HG02759 (cell line): ENCODE data around the gene IL10RB.
"Not testable (repeated sequence)": the region's sequence is repeated elsewhere in the genome, so short reads cannot be mapped to it uniquely, and the experiment has no call there.

Experiments used
- ATAC-seq: cut with Tn5 transposase; IDR thresholded peaks from one replicate; pipeline ENCODE4 v1.9.1; 2021; ENCODE audit warnings: mild to moderate bottlenecking, moderate library complexity; ENCODE audit not compliant: unreplicated experiment

The IL10RB gene

DNA sequence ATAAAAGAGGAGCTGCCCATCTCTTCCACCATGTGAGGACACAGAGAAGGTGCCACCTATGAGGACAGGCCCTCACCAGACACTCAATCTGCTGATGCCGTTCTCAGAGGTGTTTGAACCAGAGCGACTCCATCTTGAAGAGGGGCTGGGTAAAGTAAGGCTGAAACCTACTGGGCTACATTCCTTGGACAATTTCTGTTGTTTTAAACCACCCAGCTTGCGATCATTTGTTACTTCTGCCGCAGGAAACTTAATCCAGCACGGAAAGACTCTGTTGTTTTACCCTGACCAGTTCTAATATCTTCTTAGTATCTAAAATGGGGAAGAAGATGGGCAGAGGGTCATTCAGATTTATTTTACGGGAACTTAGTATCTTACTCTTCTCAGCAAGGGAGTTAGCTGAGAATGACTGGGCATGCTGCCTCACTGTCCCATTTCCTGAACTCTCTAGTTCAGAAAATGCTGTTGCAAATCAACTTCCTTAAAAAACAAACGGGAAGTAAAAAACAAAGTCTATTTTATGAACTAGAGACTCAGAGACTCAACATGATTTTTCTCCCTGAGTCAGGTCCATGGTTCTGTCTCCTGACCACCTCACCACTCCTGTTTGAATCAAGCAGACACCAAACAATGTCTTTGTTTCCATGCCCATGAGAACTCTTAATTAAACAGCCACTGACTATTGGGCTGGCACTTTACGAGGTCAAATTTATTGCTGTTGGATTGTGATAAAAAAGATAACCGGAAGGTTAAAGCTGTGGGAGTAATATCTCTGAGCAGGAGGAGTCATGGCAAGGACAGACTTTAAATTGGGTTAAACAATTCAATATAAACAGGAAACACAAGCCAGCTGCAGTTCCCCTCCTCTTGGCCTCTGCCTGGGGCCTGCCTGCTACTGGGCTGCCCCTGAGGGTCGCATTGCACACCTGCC, 34.8 kb downstream of the IL10RB start:
- ATAC-seq, result no peak

DNA sequence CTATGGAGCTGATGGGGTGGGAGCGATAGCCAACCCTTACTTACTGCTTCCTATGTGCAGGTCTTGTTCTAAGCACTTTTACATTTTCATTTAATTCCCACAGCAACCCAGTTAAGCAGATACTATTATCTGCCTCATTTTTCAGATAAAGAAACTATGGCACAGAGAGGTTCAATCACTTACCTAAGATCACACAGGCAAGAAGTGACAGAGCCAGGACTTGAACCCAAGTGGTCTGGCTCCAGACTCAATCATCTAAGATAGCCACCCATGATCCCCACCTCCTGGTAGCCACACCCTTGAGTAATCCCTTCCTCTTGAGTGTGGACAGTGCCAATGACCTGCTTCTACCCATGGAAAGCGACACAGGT, 35.5 kb downstream of the IL10RB start:
- ATAC-seq, result no peak

DNA sequence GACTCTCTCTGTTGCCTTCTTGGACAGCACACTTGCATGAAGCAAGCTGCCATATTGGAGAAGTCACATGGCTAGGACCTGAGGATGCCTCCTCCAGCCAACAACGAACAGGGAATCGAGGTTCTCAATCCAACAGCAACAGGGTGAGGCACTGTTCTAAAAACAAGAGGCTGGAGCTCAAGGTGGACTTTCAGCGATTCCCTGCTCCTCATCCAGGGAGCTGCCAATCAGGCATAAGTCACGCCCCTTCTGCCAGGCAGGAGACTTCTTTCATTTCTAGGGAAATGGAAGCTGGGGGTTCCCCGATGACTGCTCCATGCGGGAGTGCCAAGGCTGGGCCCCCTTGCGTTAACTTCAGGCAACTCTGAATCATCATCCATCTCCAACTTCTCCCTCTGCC, 35.9 kb downstream of the IL10RB start:
- no peak for ATAC-seq

DNA sequence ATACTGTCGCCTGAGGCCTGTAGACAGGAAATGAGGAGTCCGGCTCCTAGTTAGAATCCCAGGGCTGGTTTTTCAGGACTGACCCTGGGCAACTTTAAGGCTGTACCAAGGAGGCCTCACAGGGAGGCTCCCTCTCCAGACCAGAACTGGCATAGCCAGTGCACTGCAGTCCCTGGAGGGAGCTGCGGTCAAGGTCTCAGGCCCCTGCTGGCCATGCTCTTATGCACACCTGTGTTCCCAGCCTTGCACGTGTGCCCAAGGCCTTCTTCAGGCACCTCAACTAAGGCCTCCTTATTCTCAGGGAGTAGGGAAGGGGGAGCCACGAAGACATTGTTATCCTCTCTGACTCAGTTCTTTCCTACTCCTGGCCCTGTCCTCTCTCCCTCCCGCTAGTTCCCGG, 36.6 kb downstream of the IL10RB start:
- no peak for ATAC-seq

DNA sequence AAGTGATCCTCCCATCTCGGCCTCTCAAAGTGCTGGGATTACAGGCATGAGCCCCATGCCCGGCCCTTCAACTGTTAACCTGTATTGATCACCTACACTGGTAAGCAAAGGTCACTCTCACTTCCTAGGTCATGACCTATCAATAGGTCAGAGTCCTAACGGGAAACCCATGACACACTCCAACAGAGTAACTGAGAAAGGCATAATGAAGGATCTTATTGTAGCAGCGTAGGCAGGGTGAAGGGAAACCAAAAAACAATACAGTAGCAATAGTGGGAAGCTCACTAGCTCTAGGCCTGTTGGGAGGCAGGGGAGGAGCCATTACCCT, 39.1 kb downstream of the IL10RB start:
- no peak for ATAC-seq

DNA sequence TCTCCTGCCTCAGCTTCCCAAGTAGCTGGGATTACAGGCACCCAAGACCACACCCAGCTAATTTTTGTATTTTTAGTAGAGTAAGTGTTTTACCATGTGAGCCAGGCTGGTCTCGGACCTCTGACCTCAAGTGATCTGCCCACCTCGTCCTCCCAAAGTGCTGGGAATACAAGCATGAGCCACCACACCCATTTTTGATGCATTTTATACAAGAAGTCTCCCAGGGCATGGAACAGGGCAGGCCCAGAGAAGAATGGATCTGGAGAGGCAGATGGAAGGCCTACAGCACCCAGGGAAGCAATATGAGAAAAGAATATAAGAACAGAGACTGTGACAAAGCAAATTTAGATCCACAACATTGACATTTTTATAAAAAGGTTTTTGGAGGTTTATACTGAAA, 39.8 kb downstream of the IL10RB start:
- ATAC-seq, result no peak

DNA sequence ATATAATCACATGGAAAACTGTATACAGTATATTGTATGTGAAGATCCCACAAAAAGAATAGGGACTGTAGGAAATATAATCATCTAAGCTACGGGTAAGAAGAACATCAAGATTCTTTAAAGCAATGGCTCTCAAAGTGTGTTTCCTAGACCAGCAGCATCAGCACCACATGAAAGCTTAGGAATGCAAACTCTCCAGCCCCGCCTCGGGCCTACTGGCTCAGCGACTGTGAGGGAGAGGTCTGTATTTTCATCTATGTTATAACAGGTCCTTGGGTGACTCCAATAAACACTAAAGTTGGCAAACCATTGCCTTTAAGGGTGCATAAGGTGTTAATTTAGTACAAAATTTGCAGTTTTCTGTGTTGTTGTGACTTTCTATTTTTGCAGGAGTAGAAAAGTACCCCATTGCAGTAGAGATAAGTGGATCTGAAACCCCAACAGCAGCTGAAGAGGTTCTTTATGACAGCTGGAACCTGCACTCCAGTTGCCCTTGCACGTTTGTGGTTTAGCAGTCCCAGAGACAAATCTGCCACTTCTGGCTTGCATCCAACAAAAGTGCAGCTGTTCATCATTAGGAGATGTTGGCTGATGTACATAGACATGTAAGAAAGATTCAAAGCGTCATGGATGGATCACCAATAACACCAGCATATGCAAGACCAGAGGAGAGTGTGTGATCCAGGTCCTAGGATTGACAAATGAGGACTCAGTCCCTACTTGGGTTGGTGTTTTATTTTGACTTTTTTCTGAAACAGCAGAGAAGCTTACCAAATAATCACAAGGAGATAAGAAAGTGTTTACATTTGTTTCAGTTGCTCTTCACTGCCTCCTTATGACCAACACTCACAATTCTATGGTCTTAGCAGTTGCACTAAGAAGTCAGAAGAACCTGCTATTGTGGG, 42.7 kb downstream of the IL10RB start:
- ATAC-seq, result peak; percentile 89

DNA sequence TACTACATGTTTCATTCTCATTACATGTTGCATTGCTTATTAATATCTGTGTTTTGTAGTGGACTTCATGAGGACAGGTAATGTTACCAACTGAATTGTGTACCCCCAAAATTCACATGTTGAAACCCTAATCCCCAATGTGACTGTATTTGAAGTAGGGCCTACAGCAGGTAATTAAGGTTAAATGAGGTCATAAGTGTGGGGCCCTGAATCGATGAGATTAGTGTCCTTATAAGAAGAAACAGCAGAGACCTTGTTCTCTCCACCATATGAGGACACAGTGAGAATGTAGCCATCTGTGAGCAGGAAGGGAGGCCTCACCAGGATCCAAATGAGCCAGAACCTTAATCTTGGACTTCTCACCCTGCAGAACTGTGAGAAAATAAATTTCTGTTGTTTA, 43.6 kb downstream of the IL10RB start:
- ATAC-seq, result no peak

DNA sequence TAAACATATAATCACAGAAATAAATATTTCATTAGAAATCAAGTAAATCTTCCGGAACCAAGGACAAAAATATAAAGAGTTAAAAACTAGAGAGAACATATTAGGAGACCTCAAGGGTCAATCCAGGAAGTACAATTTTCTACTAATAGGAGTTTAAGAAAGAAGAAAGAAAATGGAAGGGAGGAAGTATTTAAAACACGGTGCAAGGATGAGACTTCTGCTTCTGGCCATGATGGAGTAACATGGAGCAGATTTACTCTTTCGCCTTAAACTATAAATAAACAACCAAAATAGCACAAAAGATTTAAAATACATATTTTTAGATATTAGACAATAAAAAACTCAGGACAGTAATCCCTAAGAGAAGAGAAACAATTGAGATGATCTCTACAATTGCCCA, 46.0 kb downstream of the IL10RB start:
- no peak for ATAC-seq

DNA sequence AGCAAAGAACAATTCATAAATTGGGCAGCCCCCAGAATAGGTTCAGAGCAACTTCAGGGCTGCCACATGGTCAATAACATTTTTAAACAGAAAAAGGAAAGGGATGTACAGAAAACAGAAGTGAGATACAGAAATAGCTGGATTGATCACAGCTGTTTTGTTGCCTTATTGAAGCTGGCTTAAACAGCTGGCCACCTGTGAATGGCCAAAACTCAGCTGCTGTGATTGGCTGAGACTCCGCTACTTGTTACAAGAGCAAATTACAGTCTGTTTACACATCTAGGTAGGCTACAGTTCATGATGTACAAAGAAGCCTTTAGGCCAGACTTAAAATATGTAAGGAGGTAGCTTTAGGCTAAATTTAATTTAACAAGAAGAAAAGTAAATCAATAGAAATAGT, 47.0 kb downstream of the IL10RB start:
- ATAC-seq, result no peak

DNA sequence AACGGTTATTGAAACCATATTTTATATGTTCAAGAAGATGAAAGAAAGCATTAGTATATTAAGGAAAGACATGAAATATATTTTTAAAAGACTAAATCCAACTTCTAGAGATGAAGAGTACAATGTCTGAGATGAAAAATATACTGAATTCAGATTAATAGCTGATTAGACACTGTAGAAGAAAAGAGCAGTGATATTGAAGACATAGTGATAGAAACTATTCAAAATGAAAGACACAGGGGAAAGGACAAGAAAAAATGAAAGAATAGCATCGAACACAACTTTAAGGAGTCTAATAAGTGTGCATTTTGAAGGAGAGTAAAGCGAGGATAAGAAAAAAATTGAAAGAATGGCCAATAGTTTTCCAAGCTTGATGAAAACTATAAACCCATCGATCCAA, 47.4 kb downstream of the IL10RB start:
- ATAC-seq, result no peak

DNA sequence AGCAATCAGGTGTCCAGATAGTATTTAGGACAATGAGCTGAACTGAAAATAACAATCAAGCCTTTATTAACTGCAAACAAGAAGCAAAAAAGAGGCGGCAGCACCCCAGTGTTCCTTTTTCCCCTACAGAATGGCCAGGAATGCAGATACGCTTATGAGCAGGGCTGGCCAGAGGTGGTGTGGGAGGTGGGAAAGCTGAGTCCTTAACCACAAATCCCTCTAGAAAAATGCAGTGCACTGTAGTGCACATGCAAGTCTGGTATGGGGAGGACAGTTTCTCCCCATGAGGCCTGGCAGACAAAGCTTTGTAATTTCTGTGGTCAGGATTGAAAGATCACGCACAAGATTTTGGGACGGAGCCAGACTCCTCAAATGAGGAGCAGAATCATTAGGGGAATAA, 47.9 kb downstream of the IL10RB start:
- no peak for ATAC-seq

DNA sequence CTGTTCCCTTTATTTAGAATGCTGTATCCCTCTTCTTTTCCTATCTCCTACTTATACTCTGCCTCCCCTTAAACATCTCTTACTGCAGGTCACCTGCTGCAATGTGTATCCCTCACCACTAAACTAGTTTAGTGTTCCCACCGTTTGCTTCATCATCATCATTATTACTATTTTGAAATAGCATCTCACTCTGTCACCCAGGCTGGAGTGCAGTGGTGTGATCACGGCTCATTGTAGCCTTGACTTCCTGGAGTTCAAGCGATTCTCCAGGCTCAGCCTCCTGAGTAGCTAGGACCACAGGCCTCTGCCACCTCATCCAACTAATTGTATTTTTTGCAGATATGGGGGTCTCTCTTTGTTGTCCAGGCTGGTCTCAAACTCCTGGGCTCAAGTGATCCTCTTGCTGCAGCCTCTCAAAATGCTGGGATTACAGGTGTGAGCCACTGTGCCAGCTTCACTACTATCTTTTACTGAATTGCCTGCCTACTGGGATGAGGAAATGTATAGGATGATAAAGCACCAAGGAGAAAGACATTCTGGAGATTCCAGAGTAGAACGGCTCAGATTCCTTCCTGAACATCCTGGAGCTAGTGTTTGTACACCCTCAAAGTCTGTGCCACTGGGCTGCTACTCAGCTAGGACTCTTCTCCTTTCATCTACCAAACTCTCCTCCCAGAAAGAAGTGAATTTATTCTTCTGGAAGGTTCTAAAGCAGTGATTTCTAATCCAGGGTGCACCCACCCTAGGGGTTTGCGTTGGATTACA, 50.0 kb downstream of the IL10RB start:
- ATAC-seq, result no peak

DNA sequence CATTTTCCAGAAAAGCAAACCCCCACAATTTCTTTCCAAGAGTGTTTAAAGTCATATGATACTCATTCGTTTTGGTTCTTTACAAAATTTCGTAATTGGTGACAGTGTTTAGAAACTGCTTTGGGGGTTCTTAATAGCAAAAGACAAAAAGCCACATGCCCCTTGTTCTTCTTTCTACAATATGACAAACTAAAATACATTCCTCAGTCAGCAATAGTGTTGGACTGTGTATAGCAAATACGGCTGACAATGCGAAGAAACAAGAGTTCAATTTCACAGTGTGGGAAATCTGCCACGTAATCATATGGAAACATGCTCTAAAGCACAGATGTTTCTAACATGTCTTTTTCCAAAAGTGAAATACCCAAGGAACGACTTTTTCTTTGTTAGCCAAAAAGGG, 51.0 kb downstream of the IL10RB start:
- ATAC-seq, result no peak

DNA sequence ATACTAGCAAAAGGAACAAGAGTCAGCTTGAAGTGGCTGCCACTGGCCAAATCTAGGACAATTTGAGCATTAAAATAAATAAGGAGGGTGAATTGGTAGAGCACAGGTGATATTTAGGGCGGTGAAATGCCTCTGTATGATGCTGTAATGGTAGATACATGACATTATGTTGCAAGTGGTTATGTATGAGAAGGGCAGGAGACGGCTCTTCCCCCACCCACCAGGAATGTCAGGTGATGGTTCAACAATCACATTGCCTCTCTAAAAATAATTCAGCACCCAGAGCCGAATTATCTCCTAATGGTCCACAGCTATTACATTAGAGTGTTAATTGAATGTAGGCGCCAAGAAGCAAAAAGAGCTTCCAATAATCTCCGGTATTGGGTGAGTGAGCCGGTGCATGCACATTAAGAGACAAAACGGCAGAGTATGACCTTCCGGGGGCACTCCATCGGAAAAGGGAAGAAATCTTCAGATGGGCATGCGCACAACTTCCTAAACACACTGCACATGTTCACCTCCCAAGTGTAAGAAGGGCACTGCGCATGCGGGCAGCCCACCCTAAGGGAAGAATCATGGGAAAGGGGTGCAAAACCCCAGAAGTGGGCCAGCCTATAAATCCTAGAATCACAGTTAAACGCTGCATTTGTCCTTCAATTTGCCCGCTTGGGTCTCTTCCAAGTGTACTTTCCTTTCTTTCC, 51.8 kb downstream of the IL10RB start:
- ATAC-seq, result no peak

DNA sequence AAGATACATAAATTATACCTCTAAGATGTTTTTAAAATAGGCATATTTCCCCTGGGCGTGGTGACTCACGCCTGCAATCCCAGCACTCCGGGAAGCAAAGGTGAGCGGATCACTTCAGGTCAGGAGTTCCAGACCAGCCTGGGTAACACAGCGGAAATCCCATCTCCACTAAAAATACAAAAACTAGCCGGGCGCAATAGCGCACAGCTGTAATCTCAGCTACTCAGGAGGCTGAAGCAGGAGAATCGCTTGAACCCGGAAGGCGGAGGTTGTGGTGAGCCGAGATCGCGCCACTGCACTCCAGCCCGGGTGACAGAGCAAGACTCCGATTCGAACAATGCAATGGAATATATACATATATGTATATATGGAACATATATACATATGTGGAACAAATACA, 54.8 kb downstream of the IL10RB start:
- ATAC-seq, result not testable (repeated sequence)

DNA sequence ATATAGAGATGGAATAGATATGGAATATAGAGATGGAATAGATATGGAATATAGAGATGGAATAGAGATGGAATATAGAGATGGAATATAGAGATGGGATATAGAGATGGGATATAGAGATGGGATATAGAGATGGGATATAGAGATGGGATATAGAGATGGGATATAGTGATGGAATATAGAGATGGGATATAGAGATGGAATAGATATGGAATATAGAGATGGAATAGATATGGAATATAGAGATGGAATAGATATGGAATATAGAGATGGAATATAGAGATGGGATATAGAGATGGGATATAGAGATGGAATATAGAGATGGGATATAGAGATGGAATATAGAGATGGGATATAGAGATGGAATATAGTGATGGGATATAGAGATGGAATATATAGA, 57.4 kb downstream of the IL10RB start:
- not testable (repeated sequence) for ATAC-seq

DNA sequence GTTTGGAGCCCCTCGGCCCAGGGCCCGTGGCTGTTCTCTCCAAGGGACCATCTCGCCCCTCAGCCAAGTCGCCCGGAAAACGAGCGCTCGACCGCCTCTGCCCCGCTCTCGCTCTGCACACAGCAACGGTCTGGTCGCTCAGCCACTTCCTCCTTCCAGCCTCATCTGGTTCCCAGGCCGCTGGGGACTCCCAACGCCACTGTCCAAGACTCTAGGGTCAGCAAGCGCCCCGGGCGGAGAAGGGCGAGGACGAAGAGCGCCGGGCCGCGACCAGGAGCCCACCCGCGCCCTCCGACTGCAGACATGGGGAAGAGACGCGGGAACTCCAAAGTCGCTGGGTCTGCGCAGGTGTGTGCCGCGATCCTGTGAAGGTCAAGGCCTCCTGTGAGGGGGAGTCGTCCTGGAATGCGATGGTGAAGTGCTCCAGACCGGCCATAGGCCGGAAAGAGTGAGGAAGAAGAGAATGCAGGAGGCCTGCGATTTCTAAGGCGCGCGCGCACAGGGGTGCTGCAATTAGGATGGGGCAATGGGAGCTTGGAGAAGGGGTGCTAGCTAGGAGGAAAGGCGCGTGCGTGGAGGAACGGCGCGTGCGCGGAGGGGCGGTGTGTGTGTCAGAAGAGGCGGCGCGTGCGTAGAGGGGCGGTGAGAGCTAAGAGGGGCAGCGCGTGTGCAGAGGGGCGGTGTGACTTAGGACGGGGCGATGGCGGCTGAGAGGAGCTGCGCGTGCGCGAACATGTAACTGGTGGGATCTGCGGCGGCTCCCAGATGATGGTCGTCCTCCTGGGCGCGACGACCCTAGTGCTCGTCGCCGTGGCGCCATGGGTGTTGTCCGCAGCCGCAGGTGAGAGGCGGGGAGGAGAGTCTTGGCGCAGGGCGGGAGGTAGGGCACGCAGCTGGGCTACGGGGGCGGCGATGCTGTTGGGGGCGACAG, 58.4 kb downstream of the IL10RB start, which contains the start of gene IFNAR1:
Gene IFNAR1 (plus strand): TSS at position 680 of the 931 bp plus-strand sequence. CDS start 86 bp downstream, at position 766.
- ATAC-seq, result peak; percentile 85
